Measurements from ENCODE around the gene TRIM13.

DNA sequence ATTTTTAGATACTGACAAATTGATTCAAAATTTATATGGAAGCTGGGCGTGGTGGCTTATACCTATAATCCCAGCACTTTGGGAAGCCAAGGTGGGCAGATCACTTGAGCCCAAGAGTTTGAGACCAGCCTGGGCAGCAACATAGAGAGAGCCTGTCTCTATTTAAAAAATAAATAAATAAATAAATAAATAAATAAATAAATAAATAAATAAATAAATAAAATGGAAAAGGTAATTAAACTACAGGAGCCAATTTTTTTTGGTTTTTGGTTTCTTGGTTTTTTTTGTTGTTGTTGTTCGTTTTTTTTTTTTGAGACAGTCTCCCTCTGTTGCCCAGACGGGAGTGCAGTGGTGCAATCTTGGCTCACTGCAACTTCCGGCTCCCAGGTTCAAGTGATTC, 29.4 kb upstream of the TRIM13 start:
- TF ChIP-seq, protein P1, sequence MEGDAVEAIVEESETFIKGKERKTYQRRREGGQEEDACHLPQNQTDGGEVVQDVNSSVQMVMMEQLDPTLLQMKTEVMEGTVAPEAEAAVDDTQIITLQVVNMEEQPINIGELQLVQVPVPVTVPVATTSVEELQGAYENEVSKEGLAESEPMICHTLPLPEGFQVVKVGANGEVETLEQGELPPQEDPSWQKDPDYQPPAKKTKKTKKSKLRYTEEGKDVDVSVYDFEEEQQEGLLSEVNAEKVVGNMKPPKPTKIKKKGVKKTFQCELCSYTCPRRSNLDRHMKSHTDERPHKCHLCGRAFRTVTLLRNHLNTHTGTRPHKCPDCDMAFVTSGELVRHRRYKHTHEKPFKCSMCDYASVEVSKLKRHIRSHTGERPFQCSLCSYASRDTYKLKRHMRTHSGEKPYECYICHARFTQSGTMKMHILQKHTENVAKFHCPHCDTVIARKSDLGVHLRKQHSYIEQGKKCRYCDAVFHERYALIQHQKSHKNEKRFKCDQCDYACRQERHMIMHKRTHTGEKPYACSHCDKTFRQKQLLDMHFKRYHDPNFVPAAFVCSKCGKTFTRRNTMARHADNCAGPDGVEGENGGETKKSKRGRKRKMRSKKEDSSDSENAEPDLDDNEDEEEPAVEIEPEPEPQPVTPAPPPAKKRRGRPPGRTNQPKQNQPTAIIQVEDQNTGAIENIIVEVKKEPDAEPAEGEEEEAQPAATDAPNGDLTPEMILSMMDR (IDR thresholded peaks at IDR 0.05), result no peak
- TF ChIP-seq POLR2A (IDR thresholded peaks at IDR 0.05) (no peak), POLR2AphosphoS5 (IDR thresholded peaks at IDR 0.05) (no peak)
